Fibroblast of the aortic adventitia (primary cell): Measurements from ENCODE around the gene ANG. TPM values are rescaled to one million over a fixed set of nuclear protein-coding genes. Genes with fewer than 3 reads are reported as not detected.
"Not testable (repeated sequence)": the region's sequence is repeated elsewhere in the genome, so short reads cannot be mapped to it uniquely, and the experiment has no call there.

Experiments
- DNase-seq: peaks from one replicate; pipeline ENCODE4 v3.0.0-alpha.2; 2010; ENCODE audit warnings: low read depth
- H3K4me3 ChIP-seq: 2 replicates; pipeline ENCODE4 v1.5.1; 2011; ENCODE audit warnings: low read depth, mild to moderate bottlenecking, control low read depth, low read length, moderate library complexity
- CTCF ChIP-seq: IDR thresholded peaks from 2 replicates; pipeline ENCODE4 v1.5.1; 2011; ENCODE audit warnings: mild to moderate bottlenecking, low read length, control low read depth, inconsistent platforms; ENCODE audit not compliant: insufficient read depth
- total RNA-seq: library from RNA; depleted of rRNA; stranded (reverse); fragments of >200 nt; gene quantifications from 2 replicates; pipeline ENCODE4 v1.2.3, GENCODE V29; 2012; ENCODE audit warnings: low replicate concordance

Gene ANG
- total RNA-seq, 1 donor, result 4.8 TPM

DNA sequence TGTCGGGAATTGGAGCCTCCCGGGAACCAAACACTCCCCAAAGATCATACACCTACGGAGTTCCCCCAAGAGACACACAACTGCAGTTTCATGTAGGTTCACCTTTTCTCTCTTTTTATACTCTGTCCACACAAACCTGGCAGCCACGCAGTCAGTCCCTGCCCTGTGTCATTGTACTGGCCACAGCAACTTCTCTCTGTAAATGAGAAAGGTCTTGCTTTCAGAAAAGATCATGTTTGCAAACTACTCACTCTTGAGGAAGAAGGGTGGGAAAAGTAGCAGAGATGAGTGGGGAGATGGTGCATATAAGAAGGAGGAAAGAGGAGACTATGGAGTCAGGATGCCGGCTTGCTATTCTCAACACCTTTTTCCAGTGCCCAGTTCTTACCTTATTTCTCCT is 10.4 kb downstream of the ANG start:
- TF ChIP-seq CTCF, result no peak
- DNase-seq, result no peak
- no peak overlapping the region for H3K4me3 ChIP-seq

GRCh38 chr14:20699931-20700330 is 11.4 kb downstream of the ANG start:
- no peak for TF ChIP-seq CTCF
- no peak overlapping the region for H3K4me3 ChIP-seq
- no peak for DNase-seq

GRCh38 chr14:20700965-20701364 is 12.4 kb downstream of the ANG start:
- DNase-seq, H3K4me3 ChIP-seq: not testable (repeated sequence)

DNA sequence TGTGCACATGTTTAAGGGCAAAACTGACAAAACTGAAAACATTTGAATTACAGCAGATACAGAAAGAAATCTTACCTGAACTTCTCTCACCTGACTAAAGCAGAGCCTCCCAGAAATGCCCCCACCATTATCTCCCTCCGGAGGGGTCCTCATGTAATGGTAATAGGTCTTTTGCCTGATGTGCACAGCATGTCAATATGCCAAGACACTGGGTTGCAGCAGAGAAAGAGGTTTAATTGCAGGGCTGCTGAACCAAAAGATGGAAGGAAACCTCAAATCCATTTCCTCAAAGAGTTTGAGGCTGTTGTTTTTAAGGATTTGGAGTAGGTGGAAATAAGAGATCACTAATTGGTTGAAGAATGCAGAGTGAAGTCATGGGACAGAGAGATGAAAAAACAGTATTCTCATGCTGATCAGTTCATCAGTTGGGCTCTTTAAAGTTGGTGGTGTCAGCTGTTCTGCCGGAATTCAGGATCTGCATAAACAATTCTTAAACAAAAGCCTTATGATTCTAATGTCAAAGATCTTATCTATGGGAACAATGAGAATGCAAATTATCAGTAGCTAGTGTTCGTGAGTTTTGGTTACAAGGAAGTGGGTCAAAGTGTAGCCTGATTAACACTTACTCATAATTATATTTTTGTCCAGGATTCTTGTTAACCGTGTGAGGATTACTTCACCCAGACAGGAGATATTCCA is 18.2 kb downstream of the ANG start:
- TF ChIP-seq CTCF, result no peak
- DNase-seq, result no peak
- H3K4me3 ChIP-seq, result no peak overlapping the region

- peak; percentile 45 for DNase-seq
- no peak for TF ChIP-seq CTCF
- H3K4me3 ChIP-seq, result no peak overlapping the region
Measured at GRCh38 chr14:20707622-20708021, 19.1 kb downstream of the ANG start.

DNA sequence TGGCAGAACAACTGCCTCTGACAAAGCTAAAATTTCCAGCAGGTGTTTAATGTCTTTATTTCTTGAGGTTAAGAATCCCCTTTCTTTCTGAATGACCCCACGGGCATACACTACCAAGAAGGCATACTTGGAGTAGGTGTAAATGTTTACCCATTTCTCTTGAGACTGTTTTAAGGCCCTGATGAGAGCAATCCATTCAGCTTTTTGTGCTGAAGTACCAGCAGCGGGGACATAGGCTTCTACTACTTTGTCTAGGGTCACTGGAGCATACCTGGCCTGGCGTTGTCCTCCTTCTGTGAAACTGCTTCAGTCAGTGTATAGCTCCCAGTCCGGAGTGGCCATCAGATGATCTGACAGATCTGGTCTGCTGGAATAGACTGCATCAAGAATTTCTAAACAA is 22.7 kb downstream of the ANG start:
- TF ChIP-seq CTCF, result no peak
- H3K4me3 ChIP-seq, result no peak overlapping the region
- DNase-seq, result no peak

DNA sequence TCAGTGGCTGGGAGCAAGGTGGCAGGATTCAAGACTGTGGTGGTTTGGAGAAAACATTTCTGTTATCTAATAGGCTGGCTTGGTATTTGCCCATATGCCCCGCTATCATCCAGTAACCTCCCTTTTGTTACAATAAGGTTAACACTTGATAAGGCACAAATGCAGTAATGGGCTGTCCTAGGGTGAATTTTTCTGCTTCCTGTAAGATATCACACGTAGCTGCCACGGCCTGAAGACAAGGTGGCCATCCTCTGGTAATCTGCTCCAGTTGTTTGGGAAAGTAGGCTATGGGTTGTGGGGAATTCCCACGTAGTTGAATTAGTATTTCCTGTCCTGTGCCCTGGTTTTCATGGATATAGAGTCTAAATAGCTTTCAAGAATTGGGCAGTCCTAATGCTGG is 23.1 kb downstream of the ANG start:
- TF ChIP-seq CTCF, result no peak
- DNase-seq, result no peak
- H3K4me3 ChIP-seq, result no peak overlapping the region
